Testis (tissue), 3 donors: Measurements from ENCODE around the gene EPM2A. TPM values are rescaled to one million over a fixed set of nuclear protein-coding genes. Genes with fewer than 3 reads are reported as not detected.

Experiments used
- DNase-seq: peaks from one replicate; pipeline ENCODE4 v3.0.0-alpha.2; 2019
- H3K27ac ChIP-seq, 2 donors: fragments of 200-600 bp; sonication (generic); one replicate each; pipeline ENCODE4 v1.5.1; 2019
- H3K27me3 ChIP-seq: fragments of 200-600 bp; sonication (generic); one replicate; pipeline ENCODE4 v1.5.1; 2019
- H3K36me3 ChIP-seq: fragments of 200-600 bp; sonication (generic); one replicate; pipeline ENCODE4 v1.5.1; 2017; ENCODE audit warnings: low read depth; ENCODE audit errors: missing control alignments
- H3K4me1 ChIP-seq: fragments of 200-600 bp; sonication (generic); one replicate; pipeline ENCODE4 v1.5.1; 2019
- H3K4me3 ChIP-seq, 2 donors: fragments of 200-600 bp; sonication (generic); one replicate each; pipeline ENCODE4 v1.5.1; 2017 to 2019
- H3K9me3 ChIP-seq: fragments of 200-600 bp; sonication (generic); one replicate; pipeline ENCODE4 v1.5.1; 2017
- POLR2A ChIP-seq: fragments of 450-650 bp; IDR thresholded peaks from one replicate; pipeline ENCODE4 v1.6.1; 2017; ENCODE audit warnings: antibody characterized with exemption, mild to moderate bottlenecking, moderate library complexity
- WGBS, 2 donors: methylation state at CpG; one replicate each; pipeline ENCODE4 v1.1.5; 2018; 5-methylcytosine and 5-hydroxymethylcytosine counted together
- intact Hi-C: fragments of 100-400 bp; cut with DNase I; formaldehyde crosslinking; loops from one replicate; pipeline ENCODE4 v1.15.1; 2023; ENCODE audit warnings: low total_unique reads
- polyA plus RNA-seq: library from polyadenylated mRNA; stranded (reverse); fragments of 350-450 nt; fragmentation: Illumina TruSeq; extraction: RNeasy Lipid Tissue Mini Kit (QIAGEN cat#74804); gene quantifications from one replicate; pipeline ENCODE4 v1.2.3, GENCODE V29; 2014; ENCODE audit warnings: low read depth, low replicate concordance; ENCODE audit not compliant: insufficient read depth
- total RNA-seq, 2 donors: library from RNA; depleted of rRNA; stranded (reverse); fragments of >200 nt; gene quantifications; one replicate each; pipeline ENCODE4 v1.2.3, GENCODE V29; 2016
- TF ChIP-seq, protein P1 (sequence below), 3 experiments: fragments of 450-650 bp in 2 of 3; fragments of 200-600 bp in 1 of 3; sonication (generic) in 1 of 3; IDR thresholded peaks; one replicate each; pipeline ENCODE4 v1.5.1; 2016 to 2019; ENCODE audit warnings: antibody characterized with exemption in 3 of 3, mild to moderate bottlenecking in 2 of 3, moderate library complexity in 1 of 3

EPM2A gene
- total and polyA plus RNA-seq, 3 donors from 2014 or later, result 20.8 to 29.2 (median 25.4) TPM

DNA sequence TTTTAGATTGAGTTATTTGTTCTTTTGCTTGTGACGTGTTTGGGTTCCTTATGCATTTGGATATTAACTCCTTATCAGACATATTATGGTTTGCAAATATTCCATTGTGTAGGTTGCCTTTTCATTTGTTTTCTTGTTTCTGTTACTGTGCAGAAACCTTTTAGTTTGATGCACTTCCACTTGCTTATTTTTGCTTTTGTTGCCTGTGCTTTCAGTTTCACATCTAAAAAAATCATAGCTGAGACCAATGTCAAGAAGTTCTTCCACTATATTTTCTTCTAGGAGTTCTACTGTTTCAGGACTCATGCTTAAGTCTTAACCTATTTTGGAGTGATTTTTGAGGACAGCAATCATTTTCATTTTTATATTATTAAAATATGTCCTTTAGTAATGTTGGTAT, 113.5 kb downstream of the EPM2A start:
- 64 to 75% methylated on average over 1 of the region's 1 CpG for WGBS, 2 donors
- H3K4me1 ChIP-seq, result no peaks in the 10 kb centered on the region
- H3K27me3 ChIP-seq, result no peaks in the 10 kb centered on the region
- intact Hi-C loops, result no loop called here
- H3K27ac ChIP-seq, result no peak overlapping the region
- H3K9me3 ChIP-seq, result no peaks in the 10 kb centered on the region
- H3K36me3 ChIP-seq, result no peaks in the 10 kb centered on the region
- H3K4me3 ChIP-seq, result no peak overlapping the region
- no peak for DNase-seq
- TF ChIP-seq, protein P1, sequence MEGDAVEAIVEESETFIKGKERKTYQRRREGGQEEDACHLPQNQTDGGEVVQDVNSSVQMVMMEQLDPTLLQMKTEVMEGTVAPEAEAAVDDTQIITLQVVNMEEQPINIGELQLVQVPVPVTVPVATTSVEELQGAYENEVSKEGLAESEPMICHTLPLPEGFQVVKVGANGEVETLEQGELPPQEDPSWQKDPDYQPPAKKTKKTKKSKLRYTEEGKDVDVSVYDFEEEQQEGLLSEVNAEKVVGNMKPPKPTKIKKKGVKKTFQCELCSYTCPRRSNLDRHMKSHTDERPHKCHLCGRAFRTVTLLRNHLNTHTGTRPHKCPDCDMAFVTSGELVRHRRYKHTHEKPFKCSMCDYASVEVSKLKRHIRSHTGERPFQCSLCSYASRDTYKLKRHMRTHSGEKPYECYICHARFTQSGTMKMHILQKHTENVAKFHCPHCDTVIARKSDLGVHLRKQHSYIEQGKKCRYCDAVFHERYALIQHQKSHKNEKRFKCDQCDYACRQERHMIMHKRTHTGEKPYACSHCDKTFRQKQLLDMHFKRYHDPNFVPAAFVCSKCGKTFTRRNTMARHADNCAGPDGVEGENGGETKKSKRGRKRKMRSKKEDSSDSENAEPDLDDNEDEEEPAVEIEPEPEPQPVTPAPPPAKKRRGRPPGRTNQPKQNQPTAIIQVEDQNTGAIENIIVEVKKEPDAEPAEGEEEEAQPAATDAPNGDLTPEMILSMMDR (IDR thresholded peaks at IDR 0.05), result no peak
- TF ChIP-seq POLR2A, result no peak

DNA sequence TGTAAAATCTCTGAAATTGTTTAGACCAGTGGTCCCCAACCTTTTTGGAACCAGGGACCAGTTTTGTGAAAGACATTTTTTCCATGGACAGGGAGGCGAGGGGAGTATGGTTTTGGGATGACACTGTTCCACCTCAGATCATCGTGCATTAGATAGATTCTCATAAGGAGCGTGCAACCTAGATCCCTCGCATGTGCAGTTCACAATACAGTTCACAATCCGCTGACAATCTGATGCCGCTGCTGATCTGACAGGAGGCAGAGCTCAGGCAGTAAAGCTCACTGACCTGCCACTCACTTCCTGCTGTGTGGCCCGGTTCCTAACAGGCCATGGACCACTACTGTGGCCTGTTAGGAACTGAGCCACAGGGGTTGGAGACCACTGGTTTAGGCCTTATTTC, 115.2 kb downstream of the EPM2A start:
- H3K4me1 ChIP-seq, result no peaks in the 10 kb centered on the region
- 90 to 92% methylated on average over 4 to 7 of the region's 7 CpGs for WGBS, 2 donors
- no peak for TF ChIP-seq POLR2A
- TF ChIP-seq, protein P1 (IDR thresholded peaks at IDR 0.05), result no peak
- intact Hi-C loops, result no loop called here
- H3K27me3 ChIP-seq, result no peaks in the 10 kb centered on the region
- no peaks in the 10 kb centered on the region for H3K36me3 ChIP-seq
- DNase-seq, result no peak
- no peaks in the 10 kb centered on the region for H3K9me3 ChIP-seq
- no peak overlapping the region for H3K27ac ChIP-seq
- no peak overlapping the region for H3K4me3 ChIP-seq

DNA sequence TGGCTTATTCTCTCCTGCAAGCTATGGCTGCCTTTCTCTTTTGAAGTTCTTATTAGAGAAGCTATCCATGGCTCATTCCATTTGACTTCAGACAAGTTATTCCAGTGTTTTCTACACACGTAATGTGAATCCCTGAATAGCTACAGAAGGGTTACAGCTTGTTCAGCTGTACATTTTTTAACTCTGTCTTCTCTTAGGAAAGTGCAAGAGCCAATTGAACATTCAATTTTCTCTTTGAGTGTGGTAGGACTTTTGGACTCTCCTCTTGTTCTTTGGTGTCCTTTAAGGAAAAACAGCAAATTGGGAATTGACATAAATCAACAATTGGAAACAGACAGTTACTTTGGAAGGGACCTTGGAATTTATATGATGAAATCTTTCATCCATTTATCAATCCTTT, 125.8 kb downstream of the EPM2A start:
- Histone ChIP-seq H3K4me1 (no peaks in the 10 kb centered on the region), H3K27ac (no peak overlapping the region), H3K4me3 (no peak overlapping the region), H3K27me3 (no peaks in the 10 kb centered on the region), H3K9me3 (no peaks in the 10 kb centered on the region), H3K36me3 (no peaks in the 10 kb centered on the region)
- no peak for TF ChIP-seq POLR2A
- TF ChIP-seq, protein P1 (IDR thresholded peaks at IDR 0.05), result no peak
- intact Hi-C loops, result no loop called here
- 73 to 79% methylated on average over 1 of the region's 1 CpG for WGBS, 2 donors
- DNase-seq, result no peak

GRCh38 chr6:145608850-145609249, 126.5 kb downstream of the EPM2A start:
- no peak for TF ChIP-seq POLR2A
- TF ChIP-seq, protein P1 (IDR thresholded peaks at IDR 0.05), result no peak

DNA sequence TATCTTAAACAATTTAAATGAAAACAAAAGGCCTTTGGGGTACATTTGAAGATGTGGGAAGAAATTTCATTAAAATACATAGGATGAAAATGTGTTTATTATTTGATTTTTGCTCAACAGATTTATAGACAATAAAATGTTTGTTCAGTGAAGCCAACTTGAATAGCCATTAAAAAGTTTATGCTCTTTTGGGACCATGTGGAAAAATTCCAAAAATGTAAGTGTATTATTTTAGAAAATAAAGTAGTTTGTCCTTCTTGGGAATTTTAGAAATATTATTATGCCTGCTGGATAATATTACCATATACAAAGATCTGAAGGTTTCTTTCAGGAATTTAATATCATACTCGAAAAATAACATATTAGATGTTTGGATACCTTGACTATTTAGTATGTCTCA, 131.3 kb downstream of the EPM2A start:
- 68 to 88% methylated on average over 1 of the region's 1 CpG for WGBS, 2 donors
- TF ChIP-seq POLR2A, result no peak
- TF ChIP-seq, protein P1 (IDR thresholded peaks at IDR 0.05), result no peak

More at GRCh38 chr6:145608850-145609249, 126.5 kb downstream of the EPM2A start:
- Histone ChIP-seq H3K27ac (no peak overlapping the region), H3K9me3 (no peaks in the 10 kb centered on the region), H3K4me1 (no peaks in the 10 kb centered on the region), H3K4me3 (no peak overlapping the region), H3K36me3 (no peaks in the 10 kb centered on the region), H3K27me3 (no peaks in the 10 kb centered on the region)
- intact Hi-C loops, result no loop called here
- DNase-seq, result no peak
- 76 to 94% methylated on average over 1 of the region's 1 CpG for WGBS, 2 donors

More for the DNA sequence above, 131.3 kb downstream of the EPM2A start:
- intact Hi-C loops, result no loop called here
- Histone ChIP-seq H3K27me3 (no peaks in the 10 kb centered on the region), H3K9me3 (no peaks in the 10 kb centered on the region), H3K4me3 (no peak overlapping the region), H3K4me1 (peaks cover 7% of the 10 kb centered on the region), H3K36me3 (no peaks in the 10 kb centered on the region), H3K27ac (no peak overlapping the region)
- DNase-seq, result no peak
